ENCODE data around the gene PHLDB2. TPM values are rescaled to one million over a fixed set of nuclear protein-coding genes. Genes with fewer than 3 reads are reported as not detected.

PHLDB2 gene
- total and polyA plus RNA-seq, 2 of the 13 experiments (the other 11 are each of a cell fraction or from before 2014, with no cell fraction given), result 8.4 to 23.6 TPM

DNA sequence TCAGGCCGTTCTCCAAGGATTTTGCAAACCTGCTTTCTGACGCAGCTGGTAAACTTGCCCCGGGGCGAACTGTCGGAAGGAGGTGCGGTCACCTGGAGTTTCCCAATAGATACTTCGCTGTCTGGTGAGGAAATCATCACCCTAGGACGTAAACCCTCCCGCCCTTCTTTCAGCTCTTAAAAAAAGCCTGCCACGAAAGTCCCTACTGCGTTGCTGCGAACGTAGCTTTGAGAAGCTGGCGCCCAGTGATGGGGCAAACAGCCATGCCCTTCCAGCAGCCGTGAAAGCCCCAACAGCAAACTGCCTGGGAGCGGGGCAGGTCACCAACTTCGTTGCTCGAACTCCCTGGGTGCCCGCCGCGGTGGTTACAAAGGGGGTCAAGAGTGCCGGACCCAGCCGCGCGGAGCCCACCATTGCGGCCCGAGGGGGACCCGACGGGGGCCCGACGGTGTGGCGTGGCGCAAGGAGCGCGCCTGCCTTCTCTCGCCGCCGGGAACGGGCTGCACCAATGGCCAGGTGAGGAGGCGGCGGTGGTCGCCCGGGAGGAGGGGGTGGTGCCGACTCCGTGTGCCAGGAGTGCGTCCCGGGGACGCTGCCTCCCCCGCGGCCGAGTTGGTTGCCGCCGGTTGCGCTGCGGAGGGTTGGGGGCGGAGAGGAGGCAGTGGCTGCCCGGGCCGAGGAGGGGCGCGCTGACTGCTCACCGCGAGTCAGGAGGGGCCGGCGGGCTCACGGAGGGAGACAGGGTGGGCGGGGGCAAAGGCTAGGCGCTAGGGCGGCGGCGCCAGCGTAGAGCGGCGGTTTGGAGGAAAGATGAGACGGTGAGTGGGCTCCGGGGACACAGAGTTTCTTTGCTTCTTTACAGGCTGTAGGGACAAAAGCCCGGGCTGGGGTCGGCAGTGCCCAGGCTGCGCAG lies at the start of gene PHLDB2 (continued):
- TF ChIP-seq, protein P1, sequence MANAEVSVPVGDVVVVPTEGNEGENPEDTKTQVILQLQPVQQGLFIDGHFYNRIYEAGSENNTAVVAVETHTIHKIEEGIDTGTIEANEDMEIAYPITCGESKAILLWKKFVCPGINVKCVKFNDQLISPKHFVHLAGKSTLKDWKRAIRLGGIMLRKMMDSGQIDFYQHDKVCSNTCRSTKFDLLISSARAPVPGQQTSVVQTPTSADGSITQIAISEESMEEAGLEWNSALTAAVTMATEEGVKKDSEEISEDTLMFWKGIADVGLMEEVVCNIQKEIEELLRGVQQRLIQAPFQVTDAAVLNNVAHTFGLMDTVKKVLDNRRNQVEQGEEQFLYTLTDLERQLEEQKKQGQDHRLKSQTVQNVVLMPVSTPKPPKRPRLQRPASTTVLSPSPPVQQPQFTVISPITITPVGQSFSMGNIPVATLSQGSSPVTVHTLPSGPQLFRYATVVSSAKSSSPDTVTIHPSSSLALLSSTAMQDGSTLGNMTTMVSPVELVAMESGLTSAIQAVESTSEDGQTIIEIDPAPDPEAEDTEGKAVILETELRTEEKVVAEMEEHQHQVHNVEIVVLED (CRISPR knock-in tag; IDR thresholded peaks at IDR 0.05; ENCODE audit: borderline replicate concordance), result peak; percentile 62; the same call in 1 of the 2 replicates
- TF ChIP-seq ZNF556 (CRISPR knock-in tag; IDR thresholded peaks at IDR 0.05; ENCODE audit: borderline replicate concordance) (0 out of 2 replicates have a peak, but pooled peaks have one; percentile 21), ATRX (CRISPR knock-in tag; IDR thresholded peaks at IDR 0.05; ENCODE audit: borderline replicate concordance) (no peak), ZNF777 (CRISPR knock-in tag; IDR thresholded peaks at IDR 0.05) (peak; percentile 99), ZNF230 (CRISPR knock-in tag; IDR thresholded peaks at IDR 0.05) (peak; percentile 33; the same call in 1 of the 2 replicates), MAZ (IDR thresholded peaks at IDR 0.05; ENCODE audit: borderline replicate concordance, low read depth, low read length) (peak; percentile 56), MAZ (CRISPR knock-in tag; IDR thresholded peaks at IDR 0.05; ENCODE audit: low read depth) (peak; percentile 89), CEBPB (IDR thresholded peaks at IDR 0.05; ENCODE audit: borderline replicate concordance, low read depth, low read length) (peak; percentile 52; the same call in 1 of the 2 replicates), SOX6 (IDR thresholded peaks at IDR 0.05) (no peak), SOX6 (CRISPR knock-in tag; IDR thresholded peaks at IDR 0.05) (peak; percentile 22; the same call in 1 of the 2 replicates), ZNF446 (CRISPR knock-in tag; IDR thresholded peaks at IDR 0.05) (peak; percentile 41; the same call in 1 of the 2 replicates), TBX2 (CRISPR knock-in tag; IDR thresholded peaks at IDR 0.05; ENCODE audit: borderline replicate concordance) (no peak; the same call in none of the 2 replicates), SOX13 (IDR thresholded peaks at IDR 0.05) (no peak), SOX13 (CRISPR knock-in tag; conservative IDR thresholded peaks at IDR 0.05 in 1 of 2, IDR thresholded peaks at IDR 0.05 in 1 of 2) (0 out of 4 replicates have a peak, but pooled peaks of 1 of the 2 experiments have one; percentile 4), HNRNPK (IDR thresholded peaks at IDR 0.05; ENCODE audit: low read depth, low read length, poor library complexity, severe bottlenecking) (peak; percentile 31), HDAC1 (CRISPR knock-in tag; IDR thresholded peaks at IDR 0.05) (peak; percentile 48; the same call in 1 of the 2 replicates), MZF1 (CRISPR knock-in tag; IDR thresholded peaks at IDR 0.05; ENCODE audit: borderline replicate concordance) (no peak), ZNF274 (CRISPR knock-in tag; IDR thresholded peaks at IDR 0.05) (peak; percentile 86; the same call in 1 of the 2 replicates), BCL6 (CRISPR knock-in tag; IDR thresholded peaks at IDR 0.05) (0 out of 2 replicates have a peak, but pooled peaks have one; percentile 7)
- TF ChIP-seq, protein P2, sequence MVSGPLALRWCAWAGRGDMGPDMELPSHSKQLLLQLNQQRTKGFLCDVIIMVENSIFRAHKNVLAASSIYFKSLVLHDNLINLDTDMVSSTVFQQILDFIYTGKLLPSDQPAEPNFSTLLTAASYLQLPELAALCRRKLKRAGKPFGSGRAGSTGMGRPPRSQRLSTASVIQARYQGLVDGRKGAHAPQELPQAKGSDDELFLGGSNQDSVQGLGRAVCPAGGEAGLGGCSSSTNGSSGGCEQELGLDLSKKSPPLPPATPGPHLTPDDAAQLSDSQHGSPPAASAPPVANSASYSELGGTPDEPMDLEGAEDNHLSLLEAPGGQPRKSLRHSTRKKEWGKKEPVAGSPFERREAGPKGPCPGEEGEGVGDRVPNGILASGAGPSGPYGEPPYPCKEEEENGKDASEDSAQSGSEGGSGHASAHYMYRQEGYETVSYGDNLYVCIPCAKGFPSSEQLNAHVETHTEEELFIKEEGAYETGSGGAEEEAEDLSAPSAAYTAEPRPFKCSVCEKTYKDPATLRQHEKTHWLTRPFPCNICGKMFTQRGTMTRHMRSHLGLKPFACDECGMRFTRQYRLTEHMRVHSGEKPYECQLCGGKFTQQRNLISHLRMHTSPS (CRISPR knock-in tag; IDR thresholded peaks at IDR 0.05; ENCODE audit: low read depth), result no peak
- TF ChIP-seq, protein P3, sequence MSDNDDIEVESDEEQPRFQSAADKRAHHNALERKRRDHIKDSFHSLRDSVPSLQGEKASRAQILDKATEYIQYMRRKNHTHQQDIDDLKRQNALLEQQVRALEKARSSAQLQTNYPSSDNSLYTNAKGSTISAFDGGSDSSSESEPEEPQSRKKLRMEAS (IDR thresholded peaks at IDR 0.05), result peak; percentile 40; the same call in 1 of the 2 replicates
- TF ChIP-seq, protein P4, sequence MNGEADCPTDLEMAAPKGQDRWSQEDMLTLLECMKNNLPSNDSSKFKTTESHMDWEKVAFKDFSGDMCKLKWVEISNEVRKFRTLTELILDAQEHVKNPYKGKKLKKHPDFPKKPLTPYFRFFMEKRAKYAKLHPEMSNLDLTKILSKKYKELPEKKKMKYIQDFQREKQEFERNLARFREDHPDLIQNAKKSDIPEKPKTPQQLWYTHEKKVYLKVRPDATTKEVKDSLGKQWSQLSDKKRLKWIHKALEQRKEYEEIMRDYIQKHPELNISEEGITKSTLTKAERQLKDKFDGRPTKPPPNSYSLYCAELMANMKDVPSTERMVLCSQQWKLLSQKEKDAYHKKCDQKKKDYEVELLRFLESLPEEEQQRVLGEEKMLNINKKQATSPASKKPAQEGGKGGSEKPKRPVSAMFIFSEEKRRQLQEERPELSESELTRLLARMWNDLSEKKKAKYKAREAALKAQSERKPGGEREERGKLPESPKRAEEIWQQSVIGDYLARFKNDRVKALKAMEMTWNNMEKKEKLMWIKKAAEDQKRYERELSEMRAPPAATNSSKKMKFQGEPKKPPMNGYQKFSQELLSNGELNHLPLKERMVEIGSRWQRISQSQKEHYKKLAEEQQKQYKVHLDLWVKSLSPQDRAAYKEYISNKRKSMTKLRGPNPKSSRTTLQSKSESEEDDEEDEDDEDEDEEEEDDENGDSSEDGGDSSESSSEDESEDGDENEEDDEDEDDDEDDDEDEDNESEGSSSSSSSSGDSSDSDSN (CRISPR knock-in tag; IDR thresholded peaks at IDR 0.05), result peak; percentile 56
